Measurements from ENCODE around the gene CDK8. TPM values are rescaled to one million over a fixed set of nuclear protein-coding genes. Genes with fewer than 3 reads are reported as not detected.

The CDK8 gene
- total and polyA plus RNA-seq, 9 of the 15 experiments (the other 6 are each of a cell fraction or from before 2014, with no cell fraction given): 11.3 to 33.7 (median 20.3) TPM

GRCh38 chr13:26253787-26254582 lies at the start of gene CDK8 (continued):
- TF ChIP-seq, protein P1, sequence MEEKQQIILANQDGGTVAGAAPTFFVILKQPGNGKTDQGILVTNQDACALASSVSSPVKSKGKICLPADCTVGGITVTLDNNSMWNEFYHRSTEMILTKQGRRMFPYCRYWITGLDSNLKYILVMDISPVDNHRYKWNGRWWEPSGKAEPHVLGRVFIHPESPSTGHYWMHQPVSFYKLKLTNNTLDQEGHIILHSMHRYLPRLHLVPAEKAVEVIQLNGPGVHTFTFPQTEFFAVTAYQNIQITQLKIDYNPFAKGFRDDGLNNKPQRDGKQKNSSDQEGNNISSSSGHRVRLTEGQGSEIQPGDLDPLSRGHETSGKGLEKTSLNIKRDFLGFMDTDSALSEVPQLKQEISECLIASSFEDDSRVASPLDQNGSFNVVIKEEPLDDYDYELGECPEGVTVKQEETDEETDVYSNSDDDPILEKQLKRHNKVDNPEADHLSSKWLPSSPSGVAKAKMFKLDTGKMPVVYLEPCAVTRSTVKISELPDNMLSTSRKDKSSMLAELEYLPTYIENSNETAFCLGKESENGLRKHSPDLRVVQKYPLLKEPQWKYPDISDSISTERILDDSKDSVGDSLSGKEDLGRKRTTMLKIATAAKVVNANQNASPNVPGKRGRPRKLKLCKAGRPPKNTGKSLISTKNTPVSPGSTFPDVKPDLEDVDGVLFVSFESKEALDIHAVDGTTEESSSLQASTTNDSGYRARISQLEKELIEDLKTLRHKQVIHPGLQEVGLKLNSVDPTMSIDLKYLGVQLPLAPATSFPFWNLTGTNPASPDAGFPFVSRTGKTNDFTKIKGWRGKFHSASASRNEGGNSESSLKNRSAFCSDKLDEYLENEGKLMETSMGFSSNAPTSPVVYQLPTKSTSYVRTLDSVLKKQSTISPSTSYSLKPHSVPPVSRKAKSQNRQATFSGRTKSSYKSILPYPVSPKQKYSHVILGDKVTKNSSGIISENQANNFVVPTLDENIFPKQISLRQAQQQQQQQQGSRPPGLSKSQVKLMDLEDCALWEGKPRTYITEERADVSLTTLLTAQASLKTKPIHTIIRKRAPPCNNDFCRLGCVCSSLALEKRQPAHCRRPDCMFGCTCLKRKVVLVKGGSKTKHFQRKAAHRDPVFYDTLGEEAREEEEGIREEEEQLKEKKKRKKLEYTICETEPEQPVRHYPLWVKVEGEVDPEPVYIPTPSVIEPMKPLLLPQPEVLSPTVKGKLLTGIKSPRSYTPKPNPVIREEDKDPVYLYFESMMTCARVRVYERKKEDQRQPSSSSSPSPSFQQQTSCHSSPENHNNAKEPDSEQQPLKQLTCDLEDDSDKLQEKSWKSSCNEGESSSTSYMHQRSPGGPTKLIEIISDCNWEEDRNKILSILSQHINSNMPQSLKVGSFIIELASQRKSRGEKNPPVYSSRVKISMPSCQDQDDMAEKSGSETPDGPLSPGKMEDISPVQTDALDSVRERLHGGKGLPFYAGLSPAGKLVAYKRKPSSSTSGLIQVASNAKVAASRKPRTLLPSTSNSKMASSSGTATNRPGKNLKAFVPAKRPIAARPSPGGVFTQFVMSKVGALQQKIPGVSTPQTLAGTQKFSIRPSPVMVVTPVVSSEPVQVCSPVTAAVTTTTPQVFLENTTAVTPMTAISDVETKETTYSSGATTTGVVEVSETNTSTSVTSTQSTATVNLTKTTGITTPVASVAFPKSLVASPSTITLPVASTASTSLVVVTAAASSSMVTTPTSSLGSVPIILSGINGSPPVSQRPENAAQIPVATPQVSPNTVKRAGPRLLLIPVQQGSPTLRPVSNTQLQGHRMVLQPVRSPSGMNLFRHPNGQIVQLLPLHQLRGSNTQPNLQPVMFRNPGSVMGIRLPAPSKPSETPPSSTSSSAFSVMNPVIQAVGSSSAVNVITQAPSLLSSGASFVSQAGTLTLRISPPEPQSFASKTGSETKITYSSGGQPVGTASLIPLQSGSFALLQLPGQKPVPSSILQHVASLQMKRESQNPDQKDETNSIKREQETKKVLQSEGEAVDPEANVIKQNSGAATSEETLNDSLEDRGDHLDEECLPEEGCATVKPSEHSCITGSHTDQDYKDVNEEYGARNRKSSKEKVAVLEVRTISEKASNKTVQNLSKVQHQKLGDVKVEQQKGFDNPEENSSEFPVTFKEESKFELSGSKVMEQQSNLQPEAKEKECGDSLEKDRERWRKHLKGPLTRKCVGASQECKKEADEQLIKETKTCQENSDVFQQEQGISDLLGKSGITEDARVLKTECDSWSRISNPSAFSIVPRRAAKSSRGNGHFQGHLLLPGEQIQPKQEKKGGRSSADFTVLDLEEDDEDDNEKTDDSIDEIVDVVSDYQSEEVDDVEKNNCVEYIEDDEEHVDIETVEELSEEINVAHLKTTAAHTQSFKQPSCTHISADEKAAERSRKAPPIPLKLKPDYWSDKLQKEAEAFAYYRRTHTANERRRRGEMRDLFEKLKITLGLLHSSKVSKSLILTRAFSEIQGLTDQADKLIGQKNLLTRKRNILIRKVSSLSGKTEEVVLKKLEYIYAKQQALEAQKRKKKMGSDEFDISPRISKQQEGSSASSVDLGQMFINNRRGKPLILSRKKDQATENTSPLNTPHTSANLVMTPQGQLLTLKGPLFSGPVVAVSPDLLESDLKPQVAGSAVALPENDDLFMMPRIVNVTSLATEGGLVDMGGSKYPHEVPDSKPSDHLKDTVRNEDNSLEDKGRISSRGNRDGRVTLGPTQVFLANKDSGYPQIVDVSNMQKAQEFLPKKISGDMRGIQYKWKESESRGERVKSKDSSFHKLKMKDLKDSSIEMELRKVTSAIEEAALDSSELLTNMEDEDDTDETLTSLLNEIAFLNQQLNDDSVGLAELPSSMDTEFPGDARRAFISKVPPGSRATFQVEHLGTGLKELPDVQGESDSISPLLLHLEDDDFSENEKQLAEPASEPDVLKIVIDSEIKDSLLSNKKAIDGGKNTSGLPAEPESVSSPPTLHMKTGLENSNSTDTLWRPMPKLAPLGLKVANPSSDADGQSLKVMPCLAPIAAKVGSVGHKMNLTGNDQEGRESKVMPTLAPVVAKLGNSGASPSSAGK (IDR thresholded peaks at IDR 0.05): no peak
- no peak for TF ChIP-seq ZNF280B (CRISPR knock-in tag; IDR thresholded peaks at IDR 0.05)
- no peak for TF ChIP-seq ATF6 (CRISPR knock-in tag; IDR thresholded peaks at IDR 0.05)
- peak; percentile 99 for TF ChIP-seq E4F1 (CRISPR knock-in tag; IDR thresholded peaks at IDR 0.05; ENCODE audit: borderline replicate concordance)
- no peak for TF ChIP-seq EZH2 (IDR thresholded peaks at IDR 0.05; ENCODE audit: borderline replicate concordance, low read depth, low read length)
- peak; percentile 45; the same call in 1 of the 2 replicates for TF ChIP-seq NR2C1 (IDR thresholded peaks at IDR 0.05)
- TF ChIP-seq NR2C1 (tag; IDR thresholded peaks at IDR 0.05): peak; percentile 78
- no peak for TF ChIP-seq MCM2 (IDR thresholded peaks at IDR 0.05; ENCODE audit: low read depth)
- no peak for TF ChIP-seq ZNF408 (CRISPR knock-in tag; IDR thresholded peaks at IDR 0.05; ENCODE audit: low read depth)

Data from K562 (cell line).